H9 (cell line): ENCODE measurements around the gene TMCO6. TPM values are rescaled to one million over a fixed set of nuclear protein-coding genes. Genes with fewer than 3 reads are reported as not detected.

ENCODE experiments used
- DNase-seq: peaks from one replicate; pipeline ENCODE4 v3.0.0-alpha.2; 2017
- H2AFZ ChIP-seq: one replicate; pipeline ENCODE4 v1.6.1; 2013; ENCODE audit warnings: mild to moderate bottlenecking, low read length, control low read depth, moderate library complexity
- H2AK5ac ChIP-seq: 2 replicates; pipeline ENCODE4 v1.6.1; 2013; ENCODE audit warnings: low read length, control low read depth, mixed read lengths; ENCODE audit not compliant: insufficient read length
- H2BK120ac ChIP-seq: one replicate; pipeline ENCODE4 v1.6.1; 2013; ENCODE audit warnings: low read depth, mild to moderate bottlenecking, low read length, control low read depth, inconsistent platforms; ENCODE audit not compliant: poor library complexity, severe bottlenecking
- H2BK12ac ChIP-seq: 2 replicates; pipeline ENCODE4 v1.6.1; 2013; ENCODE audit warnings: low read length, control low read depth, mixed read lengths, low read depth; ENCODE audit not compliant: insufficient read length
- H2BK15ac ChIP-seq: 2 replicates; pipeline ENCODE4 v1.6.1; 2013; ENCODE audit warnings: low read depth, low read length, control low read depth
- H2BK20ac ChIP-seq: one replicate; pipeline ENCODE4 v1.6.1; 2013; ENCODE audit warnings: low read depth, mild to moderate bottlenecking, low read length, control low read depth, inconsistent platforms; ENCODE audit not compliant: poor library complexity, severe bottlenecking
- H2BK5ac ChIP-seq: 2 replicates; pipeline ENCODE4 v1.6.1; 2013; ENCODE audit warnings: low read length, control low read depth, mixed read lengths; ENCODE audit not compliant: insufficient read length
- H3K14ac ChIP-seq: 2 replicates; pipeline ENCODE4 v1.6.1; 2013; ENCODE audit warnings: low read length, control low read depth; ENCODE audit not compliant: insufficient read depth
- H3K18ac ChIP-seq: 2 replicates; pipeline ENCODE4 v1.6.1; 2013; ENCODE audit warnings: low read depth, mild to moderate bottlenecking, mixed read lengths, low read length, control low read depth; ENCODE audit not compliant: insufficient read length
- H3K23ac ChIP-seq: 2 replicates; pipeline ENCODE4 v1.6.1; 2013; ENCODE audit warnings: low read length, control low read depth, mixed read lengths, low read depth; ENCODE audit not compliant: insufficient read length
- H3K23me2 ChIP-seq: 2 replicates; pipeline ENCODE4 v1.6.1; 2013; ENCODE audit warnings: low read depth, mild to moderate bottlenecking, mixed read lengths, low read length, control low read depth; ENCODE audit not compliant: insufficient read length, poor library complexity, severe bottlenecking
- H3K27ac ChIP-seq: 2 replicates; pipeline ENCODE4 v1.5.1; 2013; ENCODE audit warnings: low read length, control low read depth, mixed read lengths, low read depth; ENCODE audit not compliant: insufficient read length
- H3K27me3 ChIP-seq: 2 replicates; pipeline ENCODE4 v1.6.1; 2013; ENCODE audit warnings: low read length, control low read depth, inconsistent platforms; ENCODE audit not compliant: insufficient read depth
- H3K4ac ChIP-seq: 2 replicates; pipeline ENCODE4 v1.6.1; 2013; ENCODE audit warnings: low read depth, mild to moderate bottlenecking, control low read depth, inconsistent platforms, low read length, moderate library complexity
- H3K4me1 ChIP-seq: 2 replicates; pipeline ENCODE4 v1.6.1; 2013; ENCODE audit warnings: low read length, control low read depth, inconsistent platforms; ENCODE audit not compliant: insufficient read depth
- H3K4me2 ChIP-seq: 2 replicates; pipeline ENCODE4 v1.6.1; 2013; ENCODE audit warnings: low read length, control low read depth, mixed read lengths; ENCODE audit not compliant: insufficient read length, insufficient read depth
- H3K56ac ChIP-seq: 2 replicates; pipeline ENCODE4 v1.6.1; 2013; ENCODE audit warnings: low read depth, mild to moderate bottlenecking, mixed read lengths, low read length, control low read depth; ENCODE audit not compliant: insufficient read length
- H3K79me1 ChIP-seq: 2 replicates; pipeline ENCODE4 v1.6.1; 2013; ENCODE audit warnings: low read depth, mild to moderate bottlenecking, moderate library complexity, low read length, control low read depth, inconsistent platforms; ENCODE audit not compliant: insufficient read depth, poor library complexity, severe bottlenecking
- H3K79me2 ChIP-seq: 2 replicates; pipeline ENCODE4 v1.6.1; 2013; ENCODE audit warnings: low read length, control low read depth, inconsistent platforms; ENCODE audit not compliant: insufficient read depth
- H3K9ac ChIP-seq: 2 replicates; pipeline ENCODE4 v1.6.1; 2013; ENCODE audit warnings: low read length, control low read depth, mixed read lengths; ENCODE audit not compliant: insufficient read length; ENCODE audit errors: extremely low read depth
- H3K9me3 ChIP-seq: one replicate; pipeline ENCODE4 v1.6.1; 2013; ENCODE audit warnings: low read depth, low read length, inconsistent platforms; ENCODE audit not compliant: control insufficient read depth
- H3T11ph ChIP-seq: one replicate; pipeline ENCODE4 v1.6.1; 2013; ENCODE audit warnings: mild to moderate bottlenecking, low read length, control low read depth, inconsistent platforms
- H4K20me1 ChIP-seq: one replicate; pipeline ENCODE4 v1.6.1; 2013; ENCODE audit not compliant: control insufficient read depth, insufficient read length, insufficient read depth
- H4K5ac ChIP-seq: 2 replicates; pipeline ENCODE4 v1.6.1; 2013; ENCODE audit warnings: low read depth, mild to moderate bottlenecking, mixed read lengths, low read length, control low read depth; ENCODE audit not compliant: insufficient read length
- H4K8ac ChIP-seq: replicated peaks from 2 replicates; pipeline ENCODE4 v1.6.1; 2013; ENCODE audit warnings: low read length, control low read depth, mixed read lengths, low read depth; ENCODE audit not compliant: insufficient read length
- H4K91ac ChIP-seq: 2 replicates; pipeline ENCODE4 v1.6.1; 2013; ENCODE audit warnings: low read depth, mild to moderate bottlenecking, moderate library complexity, mixed read lengths, low read length, control low read depth; ENCODE audit not compliant: insufficient read length
- H3K27ac Mint-ChIP-seq, 3 experiments: 2 replicates in 2 of 3; 3 replicates in 1 of 3; pipeline ENCODE4 v1.8.0; 2020 to 2021; ENCODE audit warnings: mixed read lengths in 3 of 3, mild to moderate bottlenecking in 1 of 3, moderate library complexity in 1 of 3
- H3K27me3 Mint-ChIP-seq: 2 replicates; pipeline ENCODE4 v1.8.0; 2021; ENCODE audit warnings: low read depth, mild to moderate bottlenecking, moderate library complexity, mixed read lengths
- H3K36me3 Mint-ChIP-seq, 3 experiments: 2 replicates in 2 of 3; 3 replicates in 1 of 3; pipeline ENCODE4 v1.8.0; 2020 to 2021; ENCODE audit warnings: low read depth in 3 of 3, mixed read lengths in 3 of 3; ENCODE audit not compliant: insufficient read depth in 1 of 3
- H3K4me1 Mint-ChIP-seq, 2 experiments: 2 replicates each; pipeline ENCODE4 v1.8.0; 2020; ENCODE audit warnings: mixed read lengths in 2 of 2
- H3K4me3 Mint-ChIP-seq, 2 experiments: 2 replicates in 1 of 2; 3 replicates in 1 of 2; pipeline ENCODE4 v1.8.0; 2020 to 2021; ENCODE audit warnings: mild to moderate bottlenecking in 2 of 2, mixed read lengths in 2 of 2, moderate library complexity in 1 of 2
- H3K9me3 Mint-ChIP-seq, 2 experiments: 2 replicates in 1 of 2; 3 replicates in 1 of 2; pipeline ENCODE4 v1.8.0; 2020; ENCODE audit warnings: mild to moderate bottlenecking in 2 of 2, mixed read lengths in 2 of 2, moderate library complexity in 1 of 2
- WGBS: extraction: QIAGEN DNeasy Blood & Tissue Kit; methylation state at CpG from one replicate; pipeline ENCODE4 v1.1.7; 2013; ENCODE audit warnings: missing lambda C conversion rate, low lambda C conversion rate, mixed read lengths; ENCODE audit not compliant: insufficient read length; ENCODE audit errors: extremely low coverage; 5-methylcytosine and 5-hydroxymethylcytosine counted together
- total RNA-seq: library from RNA; stranded (reverse); gene quantifications from 2 replicates; pipeline ENCODE4 v1.2.1, GENCODE V29; 2021
- TF ChIP-seq, protein P1 (sequence below): fragments of 200-600 bp; sonication (generic); conservative IDR thresholded peaks from 3 replicates; pipeline ENCODE4 v1.8.0; 2021; ENCODE audit warnings: antibody characterized with exemption, mild to moderate bottlenecking

Gene TMCO6
- total RNA-seq, 1 experiment from 2014 or later, result 39.3 TPM

DNA sequence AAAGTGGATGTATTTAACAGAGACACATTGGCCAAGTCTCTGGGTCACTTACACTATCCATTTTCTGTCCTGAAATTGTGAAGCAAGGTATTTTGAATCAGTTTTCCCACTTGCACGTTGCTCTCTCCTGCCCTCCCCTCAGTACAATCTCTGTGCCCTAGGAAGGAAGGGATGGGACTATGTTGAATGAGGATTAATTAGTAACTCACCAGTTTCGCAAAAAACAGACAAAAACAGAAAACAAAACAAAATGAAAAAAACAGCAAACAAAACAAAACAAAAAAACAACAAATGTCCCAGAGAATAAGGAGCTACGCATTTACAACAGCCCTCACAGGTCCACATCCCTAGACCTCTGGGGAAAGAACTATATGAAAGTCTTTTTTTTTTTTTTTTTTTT is 5.1 kb upstream of the TMCO6 start:
- H3K56ac ChIP-seq, result no peak overlapping the region
- no peak overlapping the region for H2BK5ac ChIP-seq
- H3K9ac ChIP-seq, result no peak overlapping the region
- H2AK5ac ChIP-seq, result no peak overlapping the region
- H2BK120ac ChIP-seq, result no peak overlapping the region
- H3K4me1 Mint-ChIP-seq, result peaks cover 13% of the 10 kb centered on the region in 2 experiments
- no peaks in the 10 kb centered on the region for H3K27me3 ChIP-seq
- TF ChIP-seq, protein P1, sequence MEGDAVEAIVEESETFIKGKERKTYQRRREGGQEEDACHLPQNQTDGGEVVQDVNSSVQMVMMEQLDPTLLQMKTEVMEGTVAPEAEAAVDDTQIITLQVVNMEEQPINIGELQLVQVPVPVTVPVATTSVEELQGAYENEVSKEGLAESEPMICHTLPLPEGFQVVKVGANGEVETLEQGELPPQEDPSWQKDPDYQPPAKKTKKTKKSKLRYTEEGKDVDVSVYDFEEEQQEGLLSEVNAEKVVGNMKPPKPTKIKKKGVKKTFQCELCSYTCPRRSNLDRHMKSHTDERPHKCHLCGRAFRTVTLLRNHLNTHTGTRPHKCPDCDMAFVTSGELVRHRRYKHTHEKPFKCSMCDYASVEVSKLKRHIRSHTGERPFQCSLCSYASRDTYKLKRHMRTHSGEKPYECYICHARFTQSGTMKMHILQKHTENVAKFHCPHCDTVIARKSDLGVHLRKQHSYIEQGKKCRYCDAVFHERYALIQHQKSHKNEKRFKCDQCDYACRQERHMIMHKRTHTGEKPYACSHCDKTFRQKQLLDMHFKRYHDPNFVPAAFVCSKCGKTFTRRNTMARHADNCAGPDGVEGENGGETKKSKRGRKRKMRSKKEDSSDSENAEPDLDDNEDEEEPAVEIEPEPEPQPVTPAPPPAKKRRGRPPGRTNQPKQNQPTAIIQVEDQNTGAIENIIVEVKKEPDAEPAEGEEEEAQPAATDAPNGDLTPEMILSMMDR, result no peak
- H3K27ac Mint-ChIP-seq, result no peak overlapping the region; a peak in 1 of 7 replicates
- H2BK15ac ChIP-seq, result no peak overlapping the region
- peaks cover 16 to 23% of the 10 kb centered on the region in 2 experiments for H3K9me3 Mint-ChIP-seq
- H2BK20ac ChIP-seq, result no peak overlapping the region
- H3K4me1 ChIP-seq, result no peaks in the 10 kb centered on the region
- peaks cover 5% of the 10 kb centered on the region for H3K27me3 Mint-ChIP-seq
- H4K20me1 ChIP-seq, result no peaks in the 10 kb centered on the region
- no peak overlapping the region for H4K91ac ChIP-seq
- no peaks in the 10 kb centered on the region for H3K79me2 ChIP-seq
- H3K23me2 ChIP-seq, result no peaks in the 10 kb centered on the region
- peaks cover 0 to 5% (median 2%) of the 10 kb centered on the region in 3 experiments; a peak in 1 of 7 replicates for H3K36me3 Mint-ChIP-seq
- H2AFZ ChIP-seq, result no peak overlapping the region
- no peak overlapping the region for H3K4me2 ChIP-seq
- no peak overlapping the region for H3T11ph ChIP-seq
- H3K18ac ChIP-seq, result no peak overlapping the region
- H3K9me3 ChIP-seq, result peaks cover 7% of the 10 kb centered on the region
- no peak overlapping the region for H3K4me3 Mint-ChIP-seq
- H3K27ac ChIP-seq, result no peak overlapping the region
- H2BK12ac ChIP-seq, result no peak overlapping the region
- no CpG with 5 or more reads among the region's 3 CpGs for WGBS
- H3K79me1 ChIP-seq, result no peaks in the 10 kb centered on the region
- no peak overlapping the region for H3K14ac ChIP-seq
- no peak overlapping the region for H4K5ac ChIP-seq
- H3K4ac ChIP-seq, result no peak overlapping the region
- no peak overlapping the region for H4K8ac ChIP-seq
- no peak overlapping the region for H3K23ac ChIP-seq
- DNase-seq, result no peak
